ENCODE data around the gene AK5. TPM values are rescaled to one million over a fixed set of nuclear protein-coding genes. Genes with fewer than 3 reads are reported as not detected.

Gene AK5
- total and polyA plus RNA-seq, 10 donors, result 0.33 to 16.3 (median 1.2) TPM

DNA sequence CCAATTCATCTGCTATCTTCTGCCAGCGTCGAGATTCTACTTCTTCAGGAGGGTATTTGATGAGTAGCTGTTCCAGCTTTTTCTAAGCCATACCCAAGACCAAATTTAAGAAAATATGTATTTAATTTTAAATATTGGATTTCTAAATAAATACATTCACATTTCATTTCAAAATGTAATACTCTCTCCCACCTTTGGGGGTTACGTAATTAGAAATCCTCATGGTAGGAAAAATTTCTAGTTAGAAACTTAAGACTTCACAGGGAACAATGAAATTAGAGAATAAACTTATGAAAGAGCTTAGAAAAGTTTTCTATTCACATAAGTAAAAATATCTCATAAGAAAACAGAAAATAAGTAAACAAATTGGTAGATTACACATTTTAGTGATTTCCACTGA, 297.7 kb downstream of the AK5 start:
- H3K9me3 ChIP-seq, result no peaks in the 10 kb centered on the region
- WGBS, 5 donors, result 92 to 100% (median 97%) methylated on average over 3 of the region's 3 CpGs
- no peak overlapping the region for H3K4me3 ChIP-seq
- no peaks in the 10 kb centered on the region for H3K27me3 ChIP-seq (replicated peaks in 1 of 7)
- intact Hi-C loops (cut with DNase I; ENCODE audit: low total_unique reads), result no loop called here
- DNase-seq, result no peak
- H3K4me1 ChIP-seq, result no peaks in the 10 kb centered on the region
- H3K36me3 ChIP-seq, result peaks cover 0 to 96% (median 71%) of the 10 kb centered on the region in 6 donors
- TF ChIP-seq POLR2AphosphoS5 (IDR thresholded peaks at IDR 0.05), result no peak
- TF ChIP-seq, protein P1, sequence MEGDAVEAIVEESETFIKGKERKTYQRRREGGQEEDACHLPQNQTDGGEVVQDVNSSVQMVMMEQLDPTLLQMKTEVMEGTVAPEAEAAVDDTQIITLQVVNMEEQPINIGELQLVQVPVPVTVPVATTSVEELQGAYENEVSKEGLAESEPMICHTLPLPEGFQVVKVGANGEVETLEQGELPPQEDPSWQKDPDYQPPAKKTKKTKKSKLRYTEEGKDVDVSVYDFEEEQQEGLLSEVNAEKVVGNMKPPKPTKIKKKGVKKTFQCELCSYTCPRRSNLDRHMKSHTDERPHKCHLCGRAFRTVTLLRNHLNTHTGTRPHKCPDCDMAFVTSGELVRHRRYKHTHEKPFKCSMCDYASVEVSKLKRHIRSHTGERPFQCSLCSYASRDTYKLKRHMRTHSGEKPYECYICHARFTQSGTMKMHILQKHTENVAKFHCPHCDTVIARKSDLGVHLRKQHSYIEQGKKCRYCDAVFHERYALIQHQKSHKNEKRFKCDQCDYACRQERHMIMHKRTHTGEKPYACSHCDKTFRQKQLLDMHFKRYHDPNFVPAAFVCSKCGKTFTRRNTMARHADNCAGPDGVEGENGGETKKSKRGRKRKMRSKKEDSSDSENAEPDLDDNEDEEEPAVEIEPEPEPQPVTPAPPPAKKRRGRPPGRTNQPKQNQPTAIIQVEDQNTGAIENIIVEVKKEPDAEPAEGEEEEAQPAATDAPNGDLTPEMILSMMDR (IDR thresholded peaks at IDR 0.05 in 8 of 11, conservative IDR thresholded peaks at IDR 0.05 in 3 of 11), result no peak
- TF ChIP-seq POLR2A (IDR thresholded peaks at IDR 0.05), result no peak
- no peak overlapping the region for H3K27ac ChIP-seq

- Histone ChIP-seq H3K27ac (no peak overlapping the region), H3K27me3 (replicated peaks in 1 of 7) (no peaks in the 10 kb centered on the region), H3K9me3 (no peaks in the 10 kb centered on the region), H3K36me3 (peaks cover 0 to 74% (median 44%) of the 10 kb centered on the region in 6 donors), H3K4me1 (no peaks in the 10 kb centered on the region), H3K4me3 (no peak overlapping the region)
- intact Hi-C loops (cut with DNase I; ENCODE audit: low total_unique reads), result no loop called here
- no peak for DNase-seq
- TF ChIP-seq POLR2A (IDR thresholded peaks at IDR 0.05), result no peak
- TF ChIP-seq POLR2AphosphoS5 (IDR thresholded peaks at IDR 0.05), result no peak
- TF ChIP-seq, protein P1 (IDR thresholded peaks at IDR 0.05 in 8 of 11, conservative IDR thresholded peaks at IDR 0.05 in 3 of 11), result no peak
- WGBS, 5 donors, result 74 to 88% (median 82%) methylated on average over 4 of the region's 4 CpGs
These were observed 301.1 kb downstream of the AK5 start for GRCh38 chr1:77582905-77583304.

DNA sequence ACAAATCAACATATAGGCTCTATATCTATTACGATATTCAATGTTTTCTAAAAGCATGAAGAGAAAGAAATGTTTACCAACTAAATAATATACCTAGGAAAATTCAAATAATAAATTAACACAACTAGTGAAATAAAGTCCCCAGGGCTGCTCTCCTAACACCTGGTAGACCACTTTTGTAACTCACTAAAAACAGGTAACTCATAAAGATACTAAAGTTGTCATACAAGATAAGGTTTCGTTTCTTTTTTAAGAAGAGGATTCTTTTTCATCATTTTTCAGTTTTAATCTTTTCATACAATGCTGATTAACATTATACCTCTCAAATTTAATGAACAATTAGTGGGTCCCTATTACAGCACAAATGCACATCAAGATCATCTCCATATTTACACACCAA, 301.7 kb downstream of the AK5 start:
- DNase-seq, result no peak
- Histone ChIP-seq H3K27me3 (replicated peaks in 1 of 7) (no peaks in the 10 kb centered on the region), H3K36me3 (peaks cover 0 to 69% (median 38%) of the 10 kb centered on the region in 6 donors), H3K4me3 (no peak overlapping the region), H3K4me1 (no peaks in the 10 kb centered on the region), H3K27ac (no peak overlapping the region), H3K9me3 (no peaks in the 10 kb centered on the region)
- TF ChIP-seq, protein P1 (IDR thresholded peaks at IDR 0.05 in 8 of 11, conservative IDR thresholded peaks at IDR 0.05 in 3 of 11), result no peak
- TF ChIP-seq POLR2AphosphoS5 (IDR thresholded peaks at IDR 0.05), result no peak
- TF ChIP-seq POLR2A (IDR thresholded peaks at IDR 0.05), result no peak
- intact Hi-C loops (cut with DNase I; ENCODE audit: low total_unique reads), result no loop called here
- 84 to 95% (median 92%) methylated on average over 2 of the region's 2 CpGs for WGBS, 5 donors

GRCh38 chr1:77584884-77585283, 303.1 kb downstream of the AK5 start:
- no peaks in the 10 kb centered on the region for H3K4me1 ChIP-seq
- H3K27me3 ChIP-seq (replicated peaks in 1 of 7), result no peaks in the 10 kb centered on the region
- no peak overlapping the region for H3K4me3 ChIP-seq
- TF ChIP-seq POLR2AphosphoS5 (IDR thresholded peaks at IDR 0.05), result no peak
- TF ChIP-seq, protein P1 (IDR thresholded peaks at IDR 0.05 in 8 of 11, conservative IDR thresholded peaks at IDR 0.05 in 3 of 11), result no peak
- no peak for TF ChIP-seq POLR2A (IDR thresholded peaks at IDR 0.05)
- no peak for DNase-seq
- H3K36me3 ChIP-seq, result peaks cover 0 to 58% (median 25%) of the 10 kb centered on the region in 6 donors
- H3K9me3 ChIP-seq, result no peaks in the 10 kb centered on the region
- intact Hi-C loops (cut with DNase I; ENCODE audit: low total_unique reads), result no loop called here
- 83 to 93% (median 90%) methylated on average over 2 of the region's 2 CpGs for WGBS, 5 donors
- no peak overlapping the region for H3K27ac ChIP-seq
